ENCODE results near the gene EIPR1. TPM values are rescaled to one million over a fixed set of nuclear protein-coding genes. Genes with fewer than 3 reads are reported as not detected.

EIPR1 gene
- total RNA-seq, 2 donors from 2014 or later, result 26.1 to 45.7 TPM

GRCh38 chr2:3329491-3329890 lies 48.1 kb downstream of the EIPR1 start:
- no peak overlapping the region for H3K4me3 Mint-ChIP-seq
- H3K27ac Mint-ChIP-seq, result peak overlapping the region; percentile 49
- ATAC-seq (replicated peaks), result no peak
- H3K4me1 Mint-ChIP-seq, result peaks cover 12% of the 10 kb centered on the region
- H3K36me3 Mint-ChIP-seq (ENCODE audit: low read depth), result peaks cover 45% of the 10 kb centered on the region
- no peaks in the 10 kb centered on the region for H3K9me3 Mint-ChIP-seq
- no peaks in the 10 kb centered on the region for H3K27me3 Mint-ChIP-seq

GRCh38 chr2:3326871-3327270 lies 50.7 kb downstream of the EIPR1 start:
- peaks cover 12% of the 10 kb centered on the region for H3K4me1 Mint-ChIP-seq
- H3K9me3 Mint-ChIP-seq, result no peaks in the 10 kb centered on the region
- no peak for ATAC-seq (replicated peaks)
- H3K27ac Mint-ChIP-seq, result peak overlapping the region; percentile 26
- no peaks in the 10 kb centered on the region for H3K27me3 Mint-ChIP-seq
- H3K4me3 Mint-ChIP-seq, result no peak overlapping the region
- peaks cover 20% of the 10 kb centered on the region for H3K36me3 Mint-ChIP-seq (ENCODE audit: low read depth)

- no peak for ATAC-seq (replicated peaks)
- peaks cover 12% of the 10 kb centered on the region for H3K4me1 Mint-ChIP-seq
- no peak overlapping the region for H3K4me3 Mint-ChIP-seq
- H3K36me3 Mint-ChIP-seq (ENCODE audit: low read depth), result peaks cover 20% of the 10 kb centered on the region
- H3K27ac Mint-ChIP-seq, result peak overlapping the region; percentile 26
- no peaks in the 10 kb centered on the region for H3K27me3 Mint-ChIP-seq
- no peaks in the 10 kb centered on the region for H3K9me3 Mint-ChIP-seq
Measured at GRCh38 chr2:3326182-3326537, 51.5 kb downstream of the EIPR1 start.

- H3K36me3 Mint-ChIP-seq (ENCODE audit: low read depth), result peaks cover 15% of the 10 kb centered on the region
- ATAC-seq (replicated peaks), result no peak
- peaks cover 12% of the 10 kb centered on the region for H3K4me1 Mint-ChIP-seq
- no peaks in the 10 kb centered on the region for H3K27me3 Mint-ChIP-seq
- no peak overlapping the region for H3K27ac Mint-ChIP-seq
- H3K9me3 Mint-ChIP-seq, result no peaks in the 10 kb centered on the region
- no peak overlapping the region for H3K4me3 Mint-ChIP-seq
Measured at GRCh38 chr2:3325458-3326181, 52.0 kb downstream of the EIPR1 start.

GRCh38 chr2:3324404-3325281 lies 53.0 kb downstream of the EIPR1 start:
- Mint-ChIP-seq H3K9me3 (no peaks in the 10 kb centered on the region), H3K27me3 (no peaks in the 10 kb centered on the region), H3K4me1 (peaks cover 4% of the 10 kb centered on the region), H3K4me3 (no peak overlapping the region), H3K36me3 (ENCODE audit: low read depth) (peaks cover 6% of the 10 kb centered on the region), H3K27ac (no peak overlapping the region)
- ATAC-seq (replicated peaks), result no peak

GRCh38 chr2:3324036-3324386 lies 53.6 kb downstream of the EIPR1 start:
- H3K27me3 Mint-ChIP-seq, result no peaks in the 10 kb centered on the region
- ATAC-seq (replicated peaks), result no peak

GRCh38 chr2:3323360-3324035 lies 54.1 kb downstream of the EIPR1 start:
- no peak overlapping the region for H3K27ac Mint-ChIP-seq
- H3K4me1 Mint-ChIP-seq, result peaks cover 2% of the 10 kb centered on the region
- H3K4me3 Mint-ChIP-seq, result no peak overlapping the region
- peaks cover 12% of the 10 kb centered on the region for H3K36me3 Mint-ChIP-seq (ENCODE audit: low read depth)
- ATAC-seq (replicated peaks), result no peak
- no peaks in the 10 kb centered on the region for H3K9me3 Mint-ChIP-seq
- H3K27me3 Mint-ChIP-seq, result no peaks in the 10 kb centered on the region

More at GRCh38 chr2:3324036-3324386, 53.6 kb downstream of the EIPR1 start:
- Mint-ChIP-seq H3K4me1 (no peaks in the 10 kb centered on the region), H3K36me3 (ENCODE audit: low read depth) (peaks cover 7% of the 10 kb centered on the region), H3K4me3 (no peak overlapping the region), H3K9me3 (no peaks in the 10 kb centered on the region), H3K27ac (no peak overlapping the region)

- H3K4me3 Mint-ChIP-seq, result no peak overlapping the region
- H3K27me3 Mint-ChIP-seq, result no peaks in the 10 kb centered on the region
- H3K27ac Mint-ChIP-seq, result no peak overlapping the region
- H3K36me3 Mint-ChIP-seq (ENCODE audit: low read depth), result peaks cover 18% of the 10 kb centered on the region
- peaks cover 4% of the 10 kb centered on the region for H3K4me1 Mint-ChIP-seq
- no peaks in the 10 kb centered on the region for H3K9me3 Mint-ChIP-seq
- ATAC-seq (replicated peaks), result no peak
Measured at GRCh38 chr2:3322311-3322970, 55.2 kb downstream of the EIPR1 start.

GRCh38 chr2:3321825-3322224 lies 55.8 kb downstream of the EIPR1 start:
- Mint-ChIP-seq H3K4me1 (peaks cover 4% of the 10 kb centered on the region), H3K36me3 (ENCODE audit: low read depth) (peaks cover 17% of the 10 kb centered on the region), H3K9me3 (no peaks in the 10 kb centered on the region), H3K4me3 (no peak overlapping the region), H3K27ac (no peak overlapping the region), H3K27me3 (no peaks in the 10 kb centered on the region)
- ATAC-seq (replicated peaks), result no peak

GRCh38 chr2:3320910-3321605 lies 56.6 kb downstream of the EIPR1 start:
- Mint-ChIP-seq H3K27ac (no peak overlapping the region), H3K4me1 (peaks cover 4% of the 10 kb centered on the region)
- no peak for ATAC-seq (replicated peaks)

GRCh38 chr2:3319745-3320566 lies 57.7 kb downstream of the EIPR1 start:
- Mint-ChIP-seq H3K4me1 (peaks cover 4% of the 10 kb centered on the region), H3K4me3 (no peak overlapping the region), H3K27me3 (no peaks in the 10 kb centered on the region), H3K27ac (no peak overlapping the region), H3K36me3 (ENCODE audit: low read depth) (peaks cover 12% of the 10 kb centered on the region), H3K9me3 (no peaks in the 10 kb centered on the region)
- ATAC-seq (replicated peaks), result no peak

More at GRCh38 chr2:3320910-3321605, 56.6 kb downstream of the EIPR1 start:
- H3K4me3 Mint-ChIP-seq, result no peak overlapping the region
- no peaks in the 10 kb centered on the region for H3K9me3 Mint-ChIP-seq
- H3K27me3 Mint-ChIP-seq, result no peaks in the 10 kb centered on the region
- peaks cover 12% of the 10 kb centered on the region for H3K36me3 Mint-ChIP-seq (ENCODE audit: low read depth)

GRCh38 chr2:3319134-3319533 lies 58.5 kb downstream of the EIPR1 start:
- ATAC-seq (replicated peaks), result no peak
- no peaks in the 10 kb centered on the region for H3K27me3 Mint-ChIP-seq
- no peak overlapping the region for H3K27ac Mint-ChIP-seq
- H3K36me3 Mint-ChIP-seq (ENCODE audit: low read depth), result peaks cover 12% of the 10 kb centered on the region
- H3K9me3 Mint-ChIP-seq, result no peaks in the 10 kb centered on the region
- no peak overlapping the region for H3K4me3 Mint-ChIP-seq
- H3K4me1 Mint-ChIP-seq, result peaks cover 4% of the 10 kb centered on the region

- Mint-ChIP-seq H3K36me3 (ENCODE audit: low read depth) (peaks cover 12% of the 10 kb centered on the region), H3K4me1 (peaks cover 10% of the 10 kb centered on the region), H3K4me3 (no peak overlapping the region), H3K9me3 (no peaks in the 10 kb centered on the region), H3K27ac (no peak overlapping the region), H3K27me3 (no peaks in the 10 kb centered on the region)
- ATAC-seq (replicated peaks), result no peak
Measured at GRCh38 chr2:3317871-3318590, 59.6 kb downstream of the EIPR1 start.
